Kidney tubule cell (primary cell): ENCODE measurements around the gene BPHL.
"Not testable (repeated sequence)": the region's sequence is repeated elsewhere in the genome, so short reads cannot be mapped to it uniquely, and the experiment has no call there.

Source experiments
- DNase-seq: peaks from one replicate; pipeline ENCODE4 v3.0.0-alpha.2; 2018; ENCODE audit warnings: low spot score

BPHL gene

DNA sequence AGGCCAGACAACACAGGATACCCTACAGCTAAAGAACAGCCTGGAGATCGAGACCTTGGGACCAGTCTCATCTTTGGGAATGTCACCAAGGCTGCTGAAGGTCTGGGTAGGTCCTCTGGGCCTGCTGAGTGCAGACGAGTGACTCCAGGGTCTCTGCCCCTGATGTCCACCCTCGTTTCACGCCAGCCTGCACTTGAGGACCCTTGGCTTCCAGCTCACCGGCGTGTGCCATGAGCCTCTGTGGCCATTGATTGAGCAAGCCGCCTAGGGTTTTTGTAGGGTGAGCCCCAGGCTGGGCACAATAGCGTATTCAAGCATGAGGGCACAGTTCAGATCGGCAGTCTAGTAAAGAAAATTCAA lies 4.3 kb downstream of the BPHL start:
- no peak for DNase-seq

DNA sequence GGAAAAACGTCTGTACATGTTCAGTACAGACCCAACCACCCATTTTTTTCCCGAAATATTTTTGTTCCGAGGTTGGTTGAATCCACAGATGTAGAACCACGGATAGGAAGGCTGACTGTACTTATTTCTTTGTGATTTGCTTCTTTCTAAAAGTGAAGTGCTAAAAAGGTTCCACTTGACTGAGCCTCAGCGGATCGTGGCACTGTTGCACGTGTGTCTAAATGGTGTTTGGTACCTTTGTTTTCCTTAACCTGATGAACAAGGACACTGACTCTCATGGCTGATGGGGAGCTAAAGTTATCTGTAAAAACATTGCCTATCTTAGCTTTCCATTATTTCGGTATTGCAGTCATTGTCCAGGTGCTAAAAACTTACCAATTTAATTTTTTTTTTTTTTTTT lies 6.2 kb downstream of the BPHL start:
- DNase-seq, result no peak

DNA sequence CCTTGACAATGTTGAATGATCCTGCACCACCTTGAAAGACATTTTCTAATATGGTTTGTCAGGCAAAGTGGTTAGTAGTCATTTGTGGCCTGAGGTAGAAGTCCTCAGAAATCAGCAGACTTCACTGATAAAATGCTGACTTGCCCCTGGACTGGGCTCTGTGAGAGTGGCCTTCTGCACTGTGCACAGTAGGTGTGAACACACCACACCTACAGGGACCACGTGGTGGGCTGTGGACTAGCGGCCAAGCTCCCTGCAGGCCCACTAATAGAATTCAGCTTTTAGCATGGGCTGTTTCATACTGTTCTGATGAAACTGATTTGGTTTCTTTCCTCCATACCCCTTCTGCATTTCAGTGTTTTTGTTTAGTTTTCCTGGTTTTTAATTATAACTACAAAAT lies 7.3 kb downstream of the BPHL start:
- no peak for DNase-seq

DNA sequence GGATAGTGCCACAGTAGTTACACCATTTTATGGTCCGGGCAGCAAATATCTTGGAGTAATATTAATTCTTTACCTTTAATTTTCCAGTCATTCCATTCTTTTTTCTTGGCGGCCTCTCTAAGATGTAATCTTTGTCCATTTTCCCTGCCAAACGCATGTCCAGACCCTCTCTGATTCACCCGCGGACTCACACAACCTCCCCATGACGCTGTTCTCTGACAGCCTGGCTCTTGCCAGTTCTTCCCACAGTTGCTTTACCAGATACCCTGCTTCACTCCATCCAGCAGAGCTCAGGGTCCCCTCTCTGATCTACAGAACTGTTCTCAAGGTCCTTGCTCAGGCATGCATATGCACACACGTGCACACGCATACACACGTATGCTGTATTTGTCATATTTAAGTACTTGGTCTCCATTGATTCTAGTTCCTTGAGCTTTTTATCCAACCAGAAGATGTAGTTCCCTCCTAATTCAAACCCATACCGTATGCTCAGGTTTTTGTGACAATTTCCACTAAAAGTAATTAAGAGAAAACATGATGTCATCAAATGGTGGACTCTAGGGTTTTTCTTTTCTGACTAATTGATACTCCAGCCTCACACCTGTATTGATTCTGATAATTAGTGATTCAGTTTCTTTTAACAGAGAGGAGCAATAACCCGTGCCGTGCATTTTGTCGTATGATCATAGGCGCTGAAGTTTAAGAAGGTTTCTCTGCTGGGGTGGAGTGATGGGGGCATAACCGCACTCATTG lies 10.0 kb downstream of the BPHL start:
- no peak for DNase-seq

DNA sequence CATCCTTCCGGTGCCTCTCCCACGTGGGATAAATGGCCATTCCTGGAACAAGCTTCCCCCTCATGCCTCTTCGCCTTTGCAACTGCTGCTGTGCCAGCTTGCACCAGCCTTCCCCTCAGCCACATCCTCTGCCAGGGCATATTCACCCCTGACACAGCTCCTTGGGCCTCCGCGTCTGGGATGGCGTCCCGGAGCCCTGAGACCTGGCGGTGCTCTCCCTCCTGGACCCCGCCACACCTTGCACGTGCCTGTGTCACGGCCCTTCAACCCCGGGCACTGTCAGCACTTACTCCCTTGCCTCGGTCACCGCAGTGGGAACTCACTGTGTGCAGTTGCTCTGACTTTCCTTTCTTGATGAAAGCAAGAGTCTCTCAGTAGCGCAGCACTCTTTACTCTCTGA lies 13.2 kb downstream of the BPHL start:
- DNase-seq, result no peak

DNA sequence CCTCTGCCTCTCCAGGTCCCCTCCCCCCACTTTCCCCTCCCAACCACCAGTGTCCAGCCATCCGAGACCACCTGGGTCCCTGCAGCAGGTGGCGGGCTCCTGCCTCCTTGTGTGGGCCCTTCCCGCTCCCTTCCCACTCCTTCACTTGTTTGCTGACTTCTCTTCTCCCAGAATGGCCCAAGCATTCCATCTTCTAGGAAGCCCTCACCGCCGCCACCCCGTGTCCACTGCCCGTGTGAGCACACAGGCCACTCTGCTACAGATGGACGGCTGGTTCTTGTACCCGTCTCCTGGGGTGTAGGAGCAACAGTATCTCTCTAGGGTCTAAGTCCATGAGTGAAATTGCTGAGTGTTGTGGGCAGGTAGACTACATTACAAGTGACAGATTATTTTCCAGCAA lies 15.0 kb downstream of the BPHL start:
- no peak for DNase-seq

DNA sequence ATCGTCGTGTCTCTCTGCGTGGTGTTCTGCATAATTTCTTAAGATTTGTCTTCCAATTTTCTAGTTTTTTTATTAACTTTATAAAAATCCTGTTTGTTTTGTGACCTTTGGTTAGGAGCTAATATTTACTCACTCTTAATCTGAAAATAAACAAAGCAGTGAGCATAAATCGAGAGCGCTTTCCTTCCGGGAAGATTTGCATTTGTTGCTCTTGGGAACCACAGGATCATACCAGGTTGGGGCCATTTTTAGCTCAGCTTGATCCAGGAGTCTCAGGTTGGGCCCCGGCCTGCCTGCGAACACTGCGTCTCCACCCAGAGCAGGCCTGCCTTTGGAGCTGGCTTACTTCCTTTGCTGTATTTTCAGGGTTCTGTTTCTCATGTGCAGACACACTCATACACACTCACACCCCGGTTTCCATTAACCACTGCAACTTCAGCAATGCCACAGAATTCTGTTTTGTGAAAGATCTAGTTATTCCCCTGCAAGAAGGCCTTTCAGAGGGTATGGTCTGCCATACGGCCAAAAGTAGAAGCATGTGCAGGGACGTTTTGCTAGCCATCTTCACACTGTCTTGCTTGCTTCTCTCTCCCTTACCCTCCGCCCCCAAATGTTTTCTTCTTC lies 17.3 kb downstream of the BPHL start:
- DNase-seq, result no peak

DNA sequence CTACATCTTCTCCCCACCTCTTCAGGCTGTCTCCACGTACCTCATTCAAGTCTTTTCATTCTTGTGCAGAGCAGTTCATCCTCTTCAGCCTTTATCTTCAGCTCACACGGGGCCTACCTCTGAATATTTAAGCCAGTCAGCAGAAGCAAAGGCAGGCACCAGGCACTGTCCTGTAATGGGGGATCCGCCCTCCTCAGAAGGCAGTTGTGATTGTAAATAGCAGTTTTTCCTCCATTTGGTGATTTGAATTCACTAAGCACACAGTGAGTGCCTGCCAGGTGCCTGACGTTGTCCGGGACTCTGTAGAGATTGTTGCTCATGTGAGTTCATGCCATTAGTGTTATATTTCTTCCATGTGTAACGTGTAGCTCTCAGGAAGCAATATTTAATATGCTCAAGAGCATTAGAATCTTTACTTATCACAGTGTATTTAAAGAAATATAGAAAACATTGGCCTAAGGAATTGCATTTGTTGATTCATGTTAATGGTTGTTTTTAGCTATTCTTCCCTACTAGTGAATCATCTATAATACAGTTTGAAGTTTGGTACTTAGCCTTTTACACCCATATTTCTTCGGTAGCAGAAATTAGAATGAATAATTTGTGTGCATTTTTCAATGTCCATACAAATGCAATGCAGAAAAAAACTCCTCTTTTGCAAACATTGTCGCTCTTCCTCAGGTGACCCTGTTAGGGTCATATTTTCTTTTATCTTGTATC lies 17.9 kb downstream of the BPHL start:
- no peak for DNase-seq

DNA sequence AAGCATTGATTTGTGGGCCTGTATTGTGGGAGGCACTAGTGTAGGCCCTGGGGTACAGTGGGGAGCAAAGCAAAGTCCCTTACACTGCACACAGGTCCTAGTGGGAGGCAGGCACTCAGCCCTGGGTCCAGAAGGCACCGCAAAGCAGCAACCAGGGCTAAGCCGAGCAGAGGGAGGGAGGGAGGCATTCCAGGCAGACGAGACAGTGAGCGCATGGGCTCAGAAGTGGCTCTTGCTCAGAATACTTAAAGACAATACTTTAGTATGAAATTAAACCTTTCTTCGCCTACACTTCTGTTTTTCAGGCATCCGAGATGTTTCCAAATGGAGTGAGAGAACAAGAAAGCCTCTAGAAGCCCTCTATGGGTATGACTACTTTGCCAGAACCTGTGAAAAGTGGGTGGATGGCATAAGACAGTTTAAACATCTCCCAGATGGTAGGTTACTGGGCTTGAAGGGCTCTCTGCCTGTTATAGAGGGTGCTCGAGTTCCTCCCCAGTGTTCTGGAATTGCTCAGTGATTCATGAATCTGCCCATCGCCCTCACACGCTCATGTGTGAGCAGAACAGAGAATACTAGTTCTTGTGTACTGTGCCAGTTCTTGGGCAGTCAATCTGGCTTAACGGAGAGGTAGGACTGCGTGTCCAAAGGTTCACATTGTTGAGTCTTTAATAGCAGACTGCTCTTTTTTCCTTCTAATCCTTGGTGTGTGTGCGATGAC lies 18.7 kb downstream of the BPHL start:
- DNase-seq, result peak; percentile 64

DNA sequence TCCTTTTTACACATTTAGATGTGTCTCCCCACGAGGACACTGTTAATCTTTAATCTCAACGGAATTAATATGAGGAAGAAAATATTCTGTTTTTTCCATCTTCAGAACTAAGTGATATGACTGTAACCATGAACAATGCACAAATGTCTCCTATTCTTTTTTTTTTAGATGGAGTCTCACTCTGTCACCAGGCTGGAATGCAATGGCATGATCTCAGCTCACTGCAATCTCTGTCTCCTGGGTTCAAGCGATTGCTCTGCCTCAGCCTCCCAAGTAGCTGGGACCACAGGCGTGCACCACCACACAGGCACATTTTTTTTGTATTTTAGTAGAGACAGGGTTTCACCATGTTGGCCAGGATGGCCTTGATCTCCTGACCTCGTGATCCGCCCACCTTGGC lies 19.4 kb downstream of the BPHL start:
- DNase-seq, result peak; percentile 64

DNA sequence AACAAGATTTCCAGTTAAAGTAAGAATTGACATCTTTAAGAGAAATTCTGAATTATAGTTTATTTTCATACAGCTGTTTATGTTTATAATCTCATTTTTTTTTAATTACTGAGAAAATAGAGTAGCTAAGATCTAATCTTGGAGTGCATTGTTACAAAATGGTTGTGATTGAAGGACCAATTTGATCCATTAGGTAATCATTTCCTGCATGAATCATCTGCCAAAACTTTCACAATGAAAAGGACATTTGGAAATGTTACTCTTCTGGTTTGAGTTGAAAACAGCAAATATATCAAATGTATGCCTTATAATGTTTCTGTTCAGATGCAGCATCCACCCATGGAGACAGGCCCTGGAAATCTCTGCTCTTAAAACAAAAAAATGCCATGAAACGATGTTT lies 19.8 kb downstream of the BPHL start:
- DNase-seq, result no peak

DNA sequence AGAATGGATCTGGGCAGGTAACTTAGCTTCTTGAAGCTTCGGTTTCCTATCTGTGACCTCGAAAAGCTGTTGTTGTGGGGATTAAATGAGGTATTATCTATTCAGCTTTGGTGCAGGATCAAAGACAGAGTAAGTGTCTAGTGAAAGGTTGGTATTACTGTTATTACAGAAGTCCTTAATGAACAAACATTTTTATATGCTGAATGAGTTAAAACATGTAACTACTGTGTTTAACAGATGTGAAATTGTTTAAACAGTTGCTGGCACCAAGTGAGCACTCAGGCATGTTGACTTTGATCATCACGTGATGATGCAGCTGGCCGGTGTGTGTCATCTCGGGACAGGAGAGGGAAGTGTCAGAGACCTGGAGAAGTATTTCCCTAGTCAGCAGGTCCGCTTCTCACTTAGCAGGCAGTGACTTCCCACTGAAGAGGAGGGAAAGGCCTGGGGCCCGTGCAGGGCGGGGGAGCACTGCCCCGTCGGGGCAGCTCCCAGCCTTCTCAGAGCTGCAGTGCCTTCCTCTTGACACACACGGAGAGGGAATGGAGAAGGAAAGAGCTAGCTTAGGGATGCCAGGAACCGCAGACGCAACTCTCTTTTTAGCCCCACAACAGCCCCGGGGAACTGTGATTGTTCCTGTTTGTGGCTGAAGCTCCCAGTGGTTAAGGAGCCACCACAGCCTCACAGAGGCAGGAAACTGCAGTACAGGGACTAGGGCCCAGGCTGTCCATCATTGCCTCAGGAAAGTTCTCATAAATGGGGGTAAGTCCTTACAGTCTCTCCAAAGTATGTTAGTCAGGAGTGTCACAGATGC lies 20.8 kb downstream of the BPHL start:
- DNase-seq, result peak; percentile 83

DNA sequence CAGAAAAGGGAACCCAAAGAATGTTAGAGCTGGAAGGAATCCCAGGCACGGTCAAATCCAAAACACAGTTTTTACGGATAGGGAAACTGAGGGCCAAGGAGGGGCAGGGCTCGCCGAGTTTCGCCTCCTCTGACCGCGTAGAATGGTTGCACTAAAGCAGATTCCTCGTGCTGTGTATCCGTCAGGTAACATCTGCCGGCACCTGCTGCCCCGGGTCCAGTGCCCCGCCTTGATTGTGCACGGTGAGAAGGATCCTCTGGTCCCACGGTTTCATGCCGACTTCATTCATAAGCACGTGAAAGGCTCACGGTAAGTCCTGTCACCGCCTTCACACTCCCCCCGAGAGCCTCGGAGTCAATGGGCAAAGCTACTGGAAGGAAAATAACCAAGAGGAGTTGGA lies 21.7 kb downstream of the BPHL start:
- DNase-seq, result no peak

DNA sequence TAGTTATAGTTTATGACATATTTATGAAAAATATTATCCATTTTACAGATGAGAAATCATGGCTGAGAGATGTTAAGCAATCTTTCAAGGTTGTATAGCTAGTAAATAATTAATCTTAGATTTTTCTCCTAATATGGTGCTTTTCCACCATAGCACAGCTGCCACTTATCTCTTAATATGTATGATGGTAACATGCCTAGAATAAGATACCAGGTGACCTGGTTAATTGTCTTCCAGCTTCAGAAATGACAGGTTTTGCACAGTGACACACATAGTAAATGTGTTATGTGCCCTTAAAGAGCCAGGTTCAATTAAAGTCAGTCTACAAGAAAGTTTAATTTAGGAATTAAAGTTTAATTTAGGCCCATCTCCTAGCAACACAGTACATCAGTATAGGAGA lies 24.0 kb downstream of the BPHL start:
- DNase-seq, result no peak

DNA sequence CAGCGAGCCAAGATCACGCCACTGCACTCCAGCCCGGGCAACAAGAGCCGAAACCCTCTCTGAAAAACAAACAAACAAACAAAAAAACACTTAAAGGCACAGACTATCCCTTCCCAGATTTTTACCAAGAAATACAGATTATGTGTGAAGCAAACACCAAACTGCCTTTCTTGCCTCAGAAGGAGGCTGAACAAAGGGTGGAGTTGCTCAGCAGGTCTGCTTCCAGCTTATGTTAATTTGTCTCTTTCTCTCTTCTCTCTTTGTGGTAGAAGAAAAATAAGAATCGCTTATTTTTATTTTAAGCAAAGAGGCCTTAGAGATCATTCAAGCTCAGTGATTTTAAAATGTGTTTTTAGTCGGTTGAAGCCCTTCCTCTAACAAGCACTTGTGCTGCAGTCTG lies 24.6 kb downstream of the BPHL start:
- no peak for DNase-seq

DNA sequence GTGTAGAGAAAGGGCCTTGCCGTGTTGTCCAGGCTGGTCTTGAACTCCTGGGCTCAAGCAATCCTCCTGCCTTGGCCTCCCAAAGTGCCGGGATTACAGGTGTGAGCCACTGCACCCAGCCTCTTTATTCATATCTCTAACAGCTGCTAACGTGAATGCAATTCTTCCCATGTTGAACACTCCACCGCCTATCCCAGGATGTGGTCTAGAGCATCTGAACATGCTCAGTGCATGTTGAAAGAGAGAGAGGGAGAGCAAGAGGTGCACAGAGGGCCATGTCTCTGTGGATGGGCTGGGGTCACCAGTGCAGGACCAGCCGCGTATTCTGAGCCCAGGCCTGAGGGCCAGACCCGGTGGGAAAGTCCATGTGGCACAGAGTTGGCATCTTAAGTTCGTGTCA lies 26.1 kb downstream of the BPHL start:
- DNase-seq, result no peak

DNA sequence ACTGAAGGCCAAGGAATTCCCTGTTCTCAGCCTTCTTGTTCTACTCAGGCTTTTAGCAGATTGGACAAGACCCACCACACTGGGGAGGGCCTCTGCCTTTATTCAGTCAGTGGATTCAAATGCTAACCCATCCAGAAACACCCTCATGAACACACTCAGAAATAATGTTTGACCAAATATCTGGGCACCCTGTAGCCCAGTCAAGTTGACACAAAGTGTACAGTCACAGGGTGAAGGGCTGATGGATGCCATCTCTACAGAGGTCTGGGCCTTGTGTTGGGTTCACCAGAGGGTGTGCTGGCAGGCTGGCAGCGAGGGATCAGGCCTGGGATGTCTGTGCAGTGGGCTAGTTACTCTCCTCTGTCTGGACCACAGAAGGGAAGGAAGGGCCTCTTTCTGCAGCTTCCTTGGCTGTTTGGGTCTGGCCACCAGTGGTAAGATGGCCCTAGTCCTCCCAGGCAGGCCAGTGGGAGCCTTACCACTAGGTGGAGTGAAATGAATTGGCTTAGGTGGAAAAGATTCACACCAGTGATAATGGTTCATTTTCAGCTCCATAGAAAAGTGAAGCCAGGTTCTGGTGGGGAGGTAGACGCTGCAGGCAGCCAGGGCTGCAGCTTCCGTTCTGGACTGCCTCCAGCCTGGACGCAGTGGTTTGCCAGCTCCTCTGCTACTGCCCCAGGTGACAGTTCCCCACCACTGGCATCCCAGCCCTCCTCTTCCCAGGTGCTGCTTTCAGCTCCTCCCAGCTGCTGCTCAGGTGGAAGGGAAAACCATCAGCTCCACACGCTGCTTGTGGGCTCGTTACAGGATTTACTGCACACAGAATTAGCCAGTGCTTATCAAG lies 29.6 kb downstream of the BPHL start:
- DNase-seq, result no peak

DNA sequence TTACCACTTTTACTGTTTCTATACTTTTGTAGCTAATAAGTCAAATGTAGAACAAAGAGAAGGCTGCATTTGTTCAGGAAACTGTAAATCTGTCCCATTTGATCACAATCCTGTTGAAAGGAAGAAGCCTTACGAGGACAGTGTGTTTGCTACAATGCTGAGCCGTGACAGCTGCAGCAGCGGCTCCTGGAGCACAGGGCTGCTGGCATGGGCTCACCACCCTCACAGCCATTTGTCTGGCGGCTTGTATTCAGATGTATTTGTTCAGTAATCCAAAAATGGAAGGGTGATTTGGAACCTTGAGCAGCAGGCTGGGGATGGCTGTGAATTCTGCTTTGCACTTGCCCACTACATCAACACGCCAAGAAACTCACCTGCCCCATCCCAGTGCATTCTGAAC lies 33.2 kb downstream of the BPHL start:
- no peak for DNase-seq

DNA sequence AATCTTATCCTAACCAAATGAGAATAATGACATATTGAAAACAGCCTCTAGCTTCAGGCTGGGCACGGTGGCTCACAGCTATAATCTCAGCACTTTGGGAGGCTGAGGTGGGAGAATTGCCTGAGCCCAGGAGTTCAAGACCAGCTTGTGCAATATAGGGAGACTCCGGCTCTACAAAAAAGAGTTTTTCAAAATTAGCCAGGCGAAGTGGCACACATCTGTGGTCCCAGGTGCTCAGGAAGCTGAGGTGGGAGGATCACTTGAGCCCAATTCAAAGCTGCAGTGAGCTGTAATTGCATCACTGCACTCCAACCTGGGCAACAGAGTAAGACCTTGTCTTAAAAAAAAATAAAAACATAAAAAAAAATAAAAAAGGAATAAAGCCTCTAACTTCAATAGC lies 34.2 kb downstream of the BPHL start:
- no peak for DNase-seq

DNA sequence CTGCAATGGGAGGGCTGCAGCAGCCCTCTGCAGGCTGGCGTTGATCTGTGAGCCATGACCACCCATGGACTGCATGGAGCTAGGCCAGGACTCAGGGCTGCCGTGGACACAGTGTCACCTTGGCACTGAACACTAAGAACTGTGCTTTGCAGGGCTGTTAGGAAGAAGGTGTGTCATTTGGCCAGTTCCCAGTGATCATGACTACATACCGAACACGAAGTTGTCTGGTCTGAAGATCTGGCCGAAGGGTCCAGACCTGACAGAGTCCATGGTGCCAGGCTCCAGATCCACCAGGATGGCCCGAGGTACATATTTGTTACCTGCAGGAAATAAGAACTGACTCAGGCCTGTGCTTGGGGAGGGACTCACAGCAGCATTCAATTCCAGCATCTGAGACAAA lies 36.9 kb downstream of the BPHL start:
- not testable (repeated sequence) for DNase-seq
